ENCODE results near the gene FAM13A. TPM values are rescaled to one million over a fixed set of nuclear protein-coding genes. Genes with fewer than 3 reads are reported as not detected.

FAM13A gene
- total and polyA plus RNA-seq, 9 of the 15 experiments (the other 6 are each of a cell fraction or from before 2014, with no cell fraction given): 11.3 to 23.3 (median 14.7) TPM

DNA sequence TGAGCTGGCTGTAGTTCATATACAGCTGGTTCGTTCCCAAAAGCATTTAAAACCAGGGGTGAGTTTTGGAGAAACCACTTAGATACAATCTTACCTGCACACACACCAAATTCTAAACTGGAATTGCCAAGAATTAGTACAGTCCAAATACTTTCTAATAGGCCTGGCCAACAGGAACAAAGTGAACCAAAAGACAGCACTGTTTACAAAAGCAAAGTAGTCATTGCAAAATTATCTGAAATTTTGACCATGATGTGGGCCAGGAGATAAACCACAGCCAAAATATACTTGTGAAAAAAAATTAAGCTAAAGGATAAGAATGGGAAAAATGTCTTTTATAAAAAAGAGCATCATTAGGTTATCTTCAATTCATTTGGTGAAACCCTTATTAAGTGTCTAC lies 321.4 kb downstream of the FAM13A start:
- in situ Hi-C loops (cut with MboI): no loop called here
- Histone ChIP-seq H3K79me2 (ENCODE audit: control insufficient read depth, insufficient read depth, low read length) (no peaks in the 10 kb centered on the region), H3K4me3 (no peak overlapping the region), H3K27me3 (ENCODE audit: control insufficient read depth in 2 of 2, insufficient read depth in 2 of 2, low read length in 2 of 2) (no peaks in the 10 kb centered on the region), H4K20me1 (replicated peaks; ENCODE audit: control insufficient read depth, insufficient read depth, low read length) (no peaks in the 10 kb centered on the region), H3K9me1 (ENCODE audit: control insufficient read depth, insufficient read depth, low read length) (no peaks in the 10 kb centered on the region), H3K36me3 (ENCODE audit: control insufficient read depth, insufficient read depth, low read length) (peaks cover 45% of the 10 kb centered on the region; the same call in 2 of the 3 replicates), H2AFZ (ENCODE audit: low read depth, low read length) (no peak overlapping the region), H3K9me3 (replicated peaks; ENCODE audit: control insufficient read depth, insufficient read depth, low read depth, low read length) (no peaks in the 10 kb centered on the region), H3K27ac (ENCODE audit: extremely low read depth, low read depth, low read length) (no peak overlapping the region), H3K4me2 (ENCODE audit: insufficient read depth, low read length) (no peak overlapping the region), H3K9ac (ENCODE audit: insufficient read depth in 1 of 2, low read depth in 2 of 2, low read length in 2 of 2) (no peak overlapping the region), H3K4me1 (replicated peaks in 1 of 2; ENCODE audit: control insufficient read depth in 2 of 2, insufficient read depth in 2 of 2, low read length in 2 of 2) (peaks cover 0 to 2% of the 10 kb centered on the region in 2 experiments; a peak in 1 of 5 replicates)
- BruUV-seq (replicated peaks): no TSS peak
- POLR2A ChIA-PET: interaction anchor here (0.9 kb wide), 1 partner anchor 11 kb away, joined by 3 read pairs; no protein-coding TSS in a partner anchor
- no peak for TF ChIP-seq SRSF1 (IDR thresholded peaks at IDR 0.05; ENCODE audit: low read depth, low read length)
- CTCF ChIA-PET (ENCODE audit: low intra/inter-chr PET ratio): no interaction called here
- DNase-seq (ENCODE audit: extremely low read depth in 1 of 4, low spot score in 3 of 4) (no peak), FAIRE-seq (no peak), ATAC-seq (no peak)
- 58% methylated on average over 1 of the region's 1 CpG for whole genome bisulfite sequencing (ENCODE audit: insufficient coverage, low coverage, missing lambda C conversion rate)
- intact Hi-C loops (cut with micrococcal nuclease): no loop called here

- H3K4me3 ChIP-seq: no peak overlapping the region
- peaks cover 52% of the 10 kb centered on the region; the same call in 2 of the 3 replicates for H3K36me3 ChIP-seq (ENCODE audit: control insufficient read depth, insufficient read depth, low read length)
- no TSS peak for BruUV-seq (replicated peaks)
- H3K9ac ChIP-seq (ENCODE audit: insufficient read depth in 1 of 2, low read depth in 2 of 2, low read length in 2 of 2): no peak overlapping the region
- POLR2A ChIA-PET: interaction anchor here (0.6 kb wide), 1 partner anchor 15 kb away, joined by 3 read pairs; no protein-coding TSS in a partner anchor
- WGBS (ENCODE audit: insufficient coverage, low coverage, missing lambda C conversion rate): 100% methylated on average over 3 of the region's 3 CpGs
- H4K20me1 ChIP-seq (replicated peaks; ENCODE audit: control insufficient read depth, insufficient read depth, low read length): no peaks in the 10 kb centered on the region
- H2AFZ ChIP-seq (ENCODE audit: low read depth, low read length): no peak overlapping the region
- no peak; the same call in 2 of the 3 replicates for ATAC-seq
- no peaks in the 10 kb centered on the region for H3K9me3 ChIP-seq (replicated peaks; ENCODE audit: control insufficient read depth, insufficient read depth, low read depth, low read length)
- H3K4me2 ChIP-seq (ENCODE audit: insufficient read depth, low read length): no peak overlapping the region
- in situ Hi-C loops (cut with MboI): no loop called here
- CTCF ChIA-PET (ENCODE audit: low intra/inter-chr PET ratio): no interaction called here
- FAIRE-seq: peak; percentile 15
- no peaks in the 10 kb centered on the region for H3K79me2 ChIP-seq (ENCODE audit: control insufficient read depth, insufficient read depth, low read length)
- peaks cover 0 to 2% of the 10 kb centered on the region in 2 experiments; a peak in 1 of 5 replicates for H3K4me1 ChIP-seq (replicated peaks in 1 of 2; ENCODE audit: control insufficient read depth in 2 of 2, insufficient read depth in 2 of 2, low read length in 2 of 2)
- no peak overlapping the region for H3K27ac ChIP-seq (ENCODE audit: extremely low read depth, low read depth, low read length)
- H3K9me1 ChIP-seq (ENCODE audit: control insufficient read depth, insufficient read depth, low read length): no peaks in the 10 kb centered on the region
- DNase-seq (ENCODE audit: extremely low read depth in 1 of 4, low spot score in 3 of 4): no peak
- no peaks in the 10 kb centered on the region for H3K27me3 ChIP-seq (ENCODE audit: control insufficient read depth in 2 of 2, insufficient read depth in 2 of 2, low read length in 2 of 2)
- intact Hi-C loops (cut with micrococcal nuclease): no loop called here
- TF ChIP-seq ZBTB26 (CRISPR knock-in tag; IDR thresholded peaks at IDR 0.05) (no peak), CEBPB (tag; IDR thresholded peaks at IDR 0.05) (no peak), RAD51 (IDR thresholded peaks at IDR 0.05; ENCODE audit: borderline replicate concordance, low read depth) (no peak), U2AF1 (optimal IDR thresholded peaks at IDR 0.05; ENCODE audit: low read depth, low read length) (no peak), STAT6 (CRISPR knock-in tag; IDR thresholded peaks at IDR 0.05) (no peak), ZNF146 (CRISPR knock-in tag; IDR thresholded peaks at IDR 0.05; ENCODE audit: unreplicated experiment) (no peak), SETDB1 (IDR thresholded peaks at IDR 0.05; ENCODE audit: low read length) (no peak), HSF4 (CRISPR knock-in tag; IDR thresholded peaks at IDR 0.05; ENCODE audit: borderline replicate concordance) (no peak)
- TF ChIP-seq, protein P1, sequence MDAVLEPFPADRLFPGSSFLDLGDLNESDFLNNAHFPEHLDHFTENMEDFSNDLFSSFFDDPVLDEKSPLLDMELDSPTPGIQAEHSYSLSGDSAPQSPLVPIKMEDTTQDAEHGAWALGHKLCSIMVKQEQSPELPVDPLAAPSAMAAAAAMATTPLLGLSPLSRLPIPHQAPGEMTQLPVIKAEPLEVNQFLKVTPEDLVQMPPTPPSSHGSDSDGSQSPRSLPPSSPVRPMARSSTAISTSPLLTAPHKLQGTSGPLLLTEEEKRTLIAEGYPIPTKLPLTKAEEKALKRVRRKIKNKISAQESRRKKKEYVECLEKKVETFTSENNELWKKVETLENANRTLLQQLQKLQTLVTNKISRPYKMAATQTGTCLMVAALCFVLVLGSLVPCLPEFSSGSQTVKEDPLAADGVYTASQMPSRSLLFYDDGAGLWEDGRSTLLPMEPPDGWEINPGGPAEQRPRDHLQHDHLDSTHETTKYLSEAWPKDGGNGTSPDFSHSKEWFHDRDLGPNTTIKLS (IDR thresholded peaks at IDR 0.05; ENCODE audit: borderline replicate concordance, low read depth): no peak
Observed at GRCh38 chr4:88734403-88734949, 322.5 kb downstream of the FAM13A start.

All from K562 (cell line).